Measurements from ENCODE around the gene LATS1.

Gene LATS1

DNA sequence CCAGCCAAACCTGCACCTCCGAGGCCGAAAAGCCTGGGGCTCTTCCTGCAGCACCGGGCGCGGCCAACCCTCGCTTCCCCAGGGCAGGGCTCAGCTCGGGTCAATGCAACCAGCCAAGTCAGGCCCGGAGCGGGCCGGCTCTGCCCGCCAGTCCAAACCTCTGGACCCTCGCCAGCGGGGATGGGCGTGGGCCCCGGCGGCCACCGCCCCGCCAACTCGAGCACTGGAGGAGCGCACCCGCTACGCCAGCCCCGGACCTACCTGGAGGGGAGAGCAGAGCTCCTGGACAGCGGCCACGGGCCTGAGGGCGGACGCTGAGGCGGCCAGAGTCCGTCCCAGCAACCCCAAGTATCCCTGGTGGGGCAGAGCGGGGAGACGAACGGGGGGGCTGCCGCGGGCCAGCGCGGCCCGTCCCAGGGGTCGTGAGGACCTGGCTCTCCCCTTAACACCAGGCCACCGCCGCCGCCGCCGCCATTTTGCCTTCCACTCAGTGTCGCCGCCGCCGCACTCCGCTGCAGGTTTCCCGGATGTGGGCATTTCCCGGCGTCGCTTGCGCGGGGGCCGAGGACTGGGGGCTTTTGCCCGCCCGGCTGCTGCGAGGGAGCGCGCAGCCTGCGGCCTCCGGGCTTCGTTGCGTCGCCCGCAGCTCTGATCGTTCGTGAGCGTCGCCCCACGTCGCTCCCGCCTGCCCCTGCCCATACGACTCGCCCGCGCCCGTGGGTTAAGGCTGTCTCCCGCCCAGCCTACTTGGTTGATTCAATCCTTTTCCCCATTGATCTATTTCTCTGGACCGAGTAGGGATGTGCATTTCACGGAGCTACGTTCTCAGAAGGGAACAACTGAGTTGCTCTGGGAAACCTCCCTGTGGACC, at the start of gene LATS1:
LATS1 (minus strand) TSS at position 514 of the 871 bp plus-strand sequence. CDS start 15,975 bp downstream, outside the sequence.
- DNase-seq (ENCODE audit: low read depth): peak; percentile 74
- TF ChIP-seq, protein P1, sequence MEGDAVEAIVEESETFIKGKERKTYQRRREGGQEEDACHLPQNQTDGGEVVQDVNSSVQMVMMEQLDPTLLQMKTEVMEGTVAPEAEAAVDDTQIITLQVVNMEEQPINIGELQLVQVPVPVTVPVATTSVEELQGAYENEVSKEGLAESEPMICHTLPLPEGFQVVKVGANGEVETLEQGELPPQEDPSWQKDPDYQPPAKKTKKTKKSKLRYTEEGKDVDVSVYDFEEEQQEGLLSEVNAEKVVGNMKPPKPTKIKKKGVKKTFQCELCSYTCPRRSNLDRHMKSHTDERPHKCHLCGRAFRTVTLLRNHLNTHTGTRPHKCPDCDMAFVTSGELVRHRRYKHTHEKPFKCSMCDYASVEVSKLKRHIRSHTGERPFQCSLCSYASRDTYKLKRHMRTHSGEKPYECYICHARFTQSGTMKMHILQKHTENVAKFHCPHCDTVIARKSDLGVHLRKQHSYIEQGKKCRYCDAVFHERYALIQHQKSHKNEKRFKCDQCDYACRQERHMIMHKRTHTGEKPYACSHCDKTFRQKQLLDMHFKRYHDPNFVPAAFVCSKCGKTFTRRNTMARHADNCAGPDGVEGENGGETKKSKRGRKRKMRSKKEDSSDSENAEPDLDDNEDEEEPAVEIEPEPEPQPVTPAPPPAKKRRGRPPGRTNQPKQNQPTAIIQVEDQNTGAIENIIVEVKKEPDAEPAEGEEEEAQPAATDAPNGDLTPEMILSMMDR (conservative IDR thresholded peaks at IDR 0.05; ENCODE audit: low read depth, low read length): no peak
- peak within 1 kb of the TSS; percentile 97 for H3K4me3 ChIP-seq (ENCODE audit: low read depth, low read length)

DNA sequence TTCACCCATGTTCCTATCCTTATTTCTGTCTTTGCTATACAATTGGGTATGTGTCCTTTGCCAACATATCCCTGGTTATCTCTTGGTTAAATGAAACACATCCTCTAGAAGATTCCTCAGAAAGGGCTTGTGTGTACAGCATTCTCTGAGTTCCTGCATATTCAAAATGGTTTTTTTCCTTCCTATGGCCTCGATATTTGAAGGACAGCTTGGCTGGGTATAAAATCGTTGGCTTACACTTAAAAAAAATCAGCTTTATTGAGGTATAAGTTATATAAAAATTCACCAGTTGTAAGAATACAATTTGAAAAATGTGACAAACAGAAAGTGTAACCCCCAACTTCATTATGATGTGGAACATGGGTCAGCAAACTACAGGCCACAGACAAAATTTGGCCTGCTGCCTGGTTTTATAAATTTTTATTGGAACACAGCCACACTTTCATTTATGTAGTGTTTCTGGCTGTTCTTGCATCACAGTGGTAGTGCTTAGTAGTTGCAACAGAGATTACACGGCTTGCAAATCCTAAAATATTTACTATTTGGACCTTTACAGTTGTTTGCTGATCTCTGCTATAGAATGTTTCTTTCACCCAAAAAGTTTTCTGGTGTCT, 48.4 kb upstream of the LATS1 start:
- TF ChIP-seq, protein P1 (conservative IDR thresholded peaks at IDR 0.05; ENCODE audit: low read depth, low read length): no peak

DNA sequence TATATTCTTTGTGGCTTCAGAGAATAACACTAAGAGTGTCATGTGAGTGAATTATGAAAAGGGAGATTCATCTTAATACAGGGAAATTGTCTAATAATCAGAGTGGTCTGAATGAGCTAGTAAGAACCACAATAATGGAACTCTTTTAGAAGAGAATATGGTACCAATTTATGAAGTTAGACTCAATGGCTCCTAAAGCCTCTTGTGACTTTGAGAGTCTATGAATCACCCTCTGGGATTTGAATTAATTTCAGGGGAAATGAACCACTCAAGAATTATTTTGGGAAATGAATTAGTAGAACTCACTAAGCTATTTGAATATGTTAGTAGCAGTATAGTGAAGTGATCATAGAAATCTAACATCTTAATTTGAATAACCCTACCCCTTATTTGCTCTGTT, 46.0 kb upstream of the LATS1 start:
- no peak for DNase-seq (ENCODE audit: low read depth)
- TF ChIP-seq, protein P1 (conservative IDR thresholded peaks at IDR 0.05; ENCODE audit: low read depth, low read length): no peak
- H3K4me3 ChIP-seq (ENCODE audit: low read depth, low read length): no peak overlapping the region

More for the DNA sequence above, 48.4 kb upstream of the LATS1 start:
- peak; percentile 99 for DNase-seq (ENCODE audit: low read depth)
- H3K4me3 ChIP-seq (ENCODE audit: low read depth, low read length): no peak overlapping the region

DNA sequence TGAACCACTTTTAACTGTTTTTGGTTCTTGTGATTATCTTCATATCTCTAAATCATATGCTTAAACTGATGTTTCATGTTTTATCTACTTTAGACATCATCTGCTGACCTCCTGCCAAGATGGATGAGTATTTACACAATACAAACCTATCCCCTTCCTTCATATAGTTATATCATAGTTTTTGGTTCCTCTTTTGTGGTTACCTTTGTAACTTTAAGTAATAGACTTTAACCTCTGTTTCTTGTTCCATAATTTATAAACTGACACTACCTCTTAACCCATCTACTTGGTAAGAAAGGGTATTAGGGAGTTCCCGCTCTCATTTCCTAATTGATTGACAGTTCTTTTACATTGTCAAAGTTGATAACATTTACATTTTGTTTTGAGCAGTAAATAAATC, 43.5 kb upstream of the LATS1 start:
- TF ChIP-seq, protein P1 (conservative IDR thresholded peaks at IDR 0.05; ENCODE audit: low read depth, low read length): no peak
- DNase-seq (ENCODE audit: low read depth): no peak
- no peak overlapping the region for H3K4me3 ChIP-seq (ENCODE audit: low read depth, low read length)

DNA sequence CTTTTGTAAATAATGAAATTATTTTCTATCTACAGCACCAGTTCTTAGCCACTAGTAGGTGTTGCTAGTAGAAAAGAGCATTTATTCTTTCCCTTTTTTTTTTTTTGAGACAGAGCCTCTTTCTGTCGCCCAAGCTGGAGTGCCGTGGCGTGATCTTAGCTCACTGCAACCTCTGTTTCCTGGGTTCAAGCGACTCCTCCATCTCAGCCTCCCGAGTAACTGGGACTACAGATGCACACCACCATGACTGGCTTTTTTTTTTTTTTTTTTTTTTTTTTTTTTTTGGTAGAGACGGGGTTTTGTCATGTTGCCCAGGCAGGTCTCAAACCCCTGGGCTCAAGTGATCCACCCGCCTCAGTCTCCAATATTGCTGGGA, 38.3 kb upstream of the LATS1 start:
- TF ChIP-seq, protein P1 (conservative IDR thresholded peaks at IDR 0.05; ENCODE audit: low read depth, low read length): peak; percentile 3
- H3K4me3 ChIP-seq (ENCODE audit: low read depth, low read length): no peak overlapping the region
- no peak for DNase-seq (ENCODE audit: low read depth)

DNA sequence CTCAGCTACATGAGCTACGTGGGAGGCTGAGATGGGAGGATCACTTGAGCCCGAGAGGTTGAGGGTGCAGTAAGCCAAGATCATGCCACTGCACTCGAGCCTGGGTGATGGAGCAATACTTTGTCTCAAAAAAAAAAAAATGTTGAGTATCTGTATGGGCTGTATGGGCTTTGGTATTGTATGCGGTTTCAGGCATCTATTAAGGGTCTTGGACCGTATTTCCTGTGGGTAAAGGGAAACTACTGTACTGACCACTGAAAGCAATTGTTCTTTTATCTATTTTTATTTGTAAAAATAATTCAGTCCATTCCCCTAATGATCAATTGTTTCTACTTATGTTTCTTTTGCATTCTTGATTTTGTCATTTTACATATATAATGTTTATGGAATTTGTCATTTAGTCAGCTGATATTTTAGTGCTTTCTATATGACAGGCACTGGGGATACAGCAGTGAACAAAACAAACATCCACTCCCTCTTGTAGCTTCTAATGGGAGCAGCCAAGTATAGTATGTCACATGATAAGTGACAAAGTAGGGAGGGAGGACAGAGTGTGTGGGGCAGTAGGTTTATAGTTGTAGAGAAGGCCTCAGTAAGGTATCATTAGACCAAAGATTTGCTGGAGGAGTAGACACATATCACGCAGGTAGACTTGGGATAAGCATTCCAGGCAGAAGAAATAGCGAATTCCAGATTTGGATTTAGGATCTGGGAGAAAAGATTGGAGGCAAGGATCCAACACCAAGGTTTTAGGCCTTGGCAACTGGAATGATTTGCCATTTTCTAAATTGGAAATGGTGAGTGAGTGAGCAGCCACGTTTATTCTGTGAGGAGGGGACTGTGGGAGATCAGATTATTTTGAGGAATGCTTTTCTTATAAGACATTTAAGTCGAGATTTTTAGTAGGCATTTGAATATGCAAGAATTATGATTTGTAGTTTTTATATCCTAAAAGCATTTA, 37.7 kb upstream of the LATS1 start:
- no peak overlapping the region for H3K4me3 ChIP-seq (ENCODE audit: low read depth, low read length)
- TF ChIP-seq, protein P1 (conservative IDR thresholded peaks at IDR 0.05; ENCODE audit: low read depth, low read length): no peak
- DNase-seq (ENCODE audit: low read depth): no peak

Data from choroid plexus epithelial cell (primary cell).